K562 (cell line): ENCODE data around the gene RERE. TPM values are rescaled to one million over a fixed set of nuclear protein-coding genes. Genes with fewer than 3 reads are reported as not detected.

Experiments
- MTF1 ChIP-seq: fragments of 250-450 bp; sonication (Bioruptor Pico); IDR thresholded peaks from 2 replicates; pipeline ENCODE4 v1.9.0; 2021; ENCODE audit warnings: moderate library complexity, mild to moderate bottlenecking, inconsistent platforms, borderline replicate concordance
- NFRKB ChIP-seq: fragments of 450-650 bp; IDR thresholded peaks from 2 replicates; pipeline ENCODE4 v1.6.1; 2016; ENCODE audit warnings: low read depth
- SUPT5H ChIP-seq: fragments of 450-650 bp; IDR thresholded peaks from 2 replicates; pipeline ENCODE4 v1.6.1; 2016
- polyA plus RNA-seq, 8 experiments: library from polyadenylated mRNA; depleted of rRNA in 4 of 8; stranded (reverse) in 5 of 8; unstranded in 3 of 8; fragments of >200 nt; fragmentation: Nextera tagmentation in 2 of 8; fragmentation: Illumina TruSeq in 1 of 8; extraction: Ambion mirVana in 2 of 8; extraction: Trizol in 1 of 8; gene quantifications; 2 replicates each; pipeline versions ENCODE4 v1.2.1 to v1.2.3, GENCODE V29; 2011 to 2014; ENCODE audit warnings: inconsistent platforms in 1 of 8, missing spikeins in 1 of 8
- total RNA-seq, 7 experiments: library from RNA; depleted of rRNA in 6 of 7; stranded (reverse); fragments of >200 nt in 6 of 7; fragmentation: Illumina TruSeq in 2 of 7; extraction: Trizol in 2 of 7; gene quantifications; 2 replicates each; pipeline versions ENCODE4 v1.2.1 to v1.2.3, GENCODE V29; 2011 to 2021; ENCODE audit warnings: low replicate concordance in 1 of 7
- TF ChIP-seq, protein P1 (sequence below): fragments of 200-600 bp; sonication (generic); IDR thresholded peaks from one replicate; pipeline ENCODE4 v1.6.1; 2012; ENCODE audit warnings: mild to moderate bottlenecking, low read depth, low read length, inconsistent platforms

RERE gene
- total and polyA plus RNA-seq, 9 of the 15 experiments (the other 6 are each of a cell fraction or from before 2014, with no cell fraction given) = 3.0 to 51.5 (median 13.4) TPM

DNA sequence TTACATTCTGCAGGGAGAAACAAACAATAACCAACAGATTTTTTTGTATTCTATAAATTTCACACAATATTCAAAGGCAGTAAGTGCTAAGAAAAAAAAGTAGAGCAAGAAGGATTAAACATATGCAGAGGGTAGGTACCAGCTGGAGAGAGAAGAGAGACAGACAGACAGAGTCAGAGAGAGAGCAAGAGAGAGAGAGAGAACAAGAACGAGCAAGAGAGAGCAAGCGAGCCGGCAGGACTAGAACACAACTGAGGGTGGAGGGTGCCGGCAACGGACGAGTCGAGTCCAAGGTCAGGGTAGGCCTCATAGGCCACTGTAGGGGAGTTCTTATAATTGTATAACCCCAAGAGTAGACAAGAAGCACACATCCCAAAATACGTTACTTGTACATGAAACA is 97.1 kb downstream of the RERE start (continued):
- TF ChIP-seq, protein P1, sequence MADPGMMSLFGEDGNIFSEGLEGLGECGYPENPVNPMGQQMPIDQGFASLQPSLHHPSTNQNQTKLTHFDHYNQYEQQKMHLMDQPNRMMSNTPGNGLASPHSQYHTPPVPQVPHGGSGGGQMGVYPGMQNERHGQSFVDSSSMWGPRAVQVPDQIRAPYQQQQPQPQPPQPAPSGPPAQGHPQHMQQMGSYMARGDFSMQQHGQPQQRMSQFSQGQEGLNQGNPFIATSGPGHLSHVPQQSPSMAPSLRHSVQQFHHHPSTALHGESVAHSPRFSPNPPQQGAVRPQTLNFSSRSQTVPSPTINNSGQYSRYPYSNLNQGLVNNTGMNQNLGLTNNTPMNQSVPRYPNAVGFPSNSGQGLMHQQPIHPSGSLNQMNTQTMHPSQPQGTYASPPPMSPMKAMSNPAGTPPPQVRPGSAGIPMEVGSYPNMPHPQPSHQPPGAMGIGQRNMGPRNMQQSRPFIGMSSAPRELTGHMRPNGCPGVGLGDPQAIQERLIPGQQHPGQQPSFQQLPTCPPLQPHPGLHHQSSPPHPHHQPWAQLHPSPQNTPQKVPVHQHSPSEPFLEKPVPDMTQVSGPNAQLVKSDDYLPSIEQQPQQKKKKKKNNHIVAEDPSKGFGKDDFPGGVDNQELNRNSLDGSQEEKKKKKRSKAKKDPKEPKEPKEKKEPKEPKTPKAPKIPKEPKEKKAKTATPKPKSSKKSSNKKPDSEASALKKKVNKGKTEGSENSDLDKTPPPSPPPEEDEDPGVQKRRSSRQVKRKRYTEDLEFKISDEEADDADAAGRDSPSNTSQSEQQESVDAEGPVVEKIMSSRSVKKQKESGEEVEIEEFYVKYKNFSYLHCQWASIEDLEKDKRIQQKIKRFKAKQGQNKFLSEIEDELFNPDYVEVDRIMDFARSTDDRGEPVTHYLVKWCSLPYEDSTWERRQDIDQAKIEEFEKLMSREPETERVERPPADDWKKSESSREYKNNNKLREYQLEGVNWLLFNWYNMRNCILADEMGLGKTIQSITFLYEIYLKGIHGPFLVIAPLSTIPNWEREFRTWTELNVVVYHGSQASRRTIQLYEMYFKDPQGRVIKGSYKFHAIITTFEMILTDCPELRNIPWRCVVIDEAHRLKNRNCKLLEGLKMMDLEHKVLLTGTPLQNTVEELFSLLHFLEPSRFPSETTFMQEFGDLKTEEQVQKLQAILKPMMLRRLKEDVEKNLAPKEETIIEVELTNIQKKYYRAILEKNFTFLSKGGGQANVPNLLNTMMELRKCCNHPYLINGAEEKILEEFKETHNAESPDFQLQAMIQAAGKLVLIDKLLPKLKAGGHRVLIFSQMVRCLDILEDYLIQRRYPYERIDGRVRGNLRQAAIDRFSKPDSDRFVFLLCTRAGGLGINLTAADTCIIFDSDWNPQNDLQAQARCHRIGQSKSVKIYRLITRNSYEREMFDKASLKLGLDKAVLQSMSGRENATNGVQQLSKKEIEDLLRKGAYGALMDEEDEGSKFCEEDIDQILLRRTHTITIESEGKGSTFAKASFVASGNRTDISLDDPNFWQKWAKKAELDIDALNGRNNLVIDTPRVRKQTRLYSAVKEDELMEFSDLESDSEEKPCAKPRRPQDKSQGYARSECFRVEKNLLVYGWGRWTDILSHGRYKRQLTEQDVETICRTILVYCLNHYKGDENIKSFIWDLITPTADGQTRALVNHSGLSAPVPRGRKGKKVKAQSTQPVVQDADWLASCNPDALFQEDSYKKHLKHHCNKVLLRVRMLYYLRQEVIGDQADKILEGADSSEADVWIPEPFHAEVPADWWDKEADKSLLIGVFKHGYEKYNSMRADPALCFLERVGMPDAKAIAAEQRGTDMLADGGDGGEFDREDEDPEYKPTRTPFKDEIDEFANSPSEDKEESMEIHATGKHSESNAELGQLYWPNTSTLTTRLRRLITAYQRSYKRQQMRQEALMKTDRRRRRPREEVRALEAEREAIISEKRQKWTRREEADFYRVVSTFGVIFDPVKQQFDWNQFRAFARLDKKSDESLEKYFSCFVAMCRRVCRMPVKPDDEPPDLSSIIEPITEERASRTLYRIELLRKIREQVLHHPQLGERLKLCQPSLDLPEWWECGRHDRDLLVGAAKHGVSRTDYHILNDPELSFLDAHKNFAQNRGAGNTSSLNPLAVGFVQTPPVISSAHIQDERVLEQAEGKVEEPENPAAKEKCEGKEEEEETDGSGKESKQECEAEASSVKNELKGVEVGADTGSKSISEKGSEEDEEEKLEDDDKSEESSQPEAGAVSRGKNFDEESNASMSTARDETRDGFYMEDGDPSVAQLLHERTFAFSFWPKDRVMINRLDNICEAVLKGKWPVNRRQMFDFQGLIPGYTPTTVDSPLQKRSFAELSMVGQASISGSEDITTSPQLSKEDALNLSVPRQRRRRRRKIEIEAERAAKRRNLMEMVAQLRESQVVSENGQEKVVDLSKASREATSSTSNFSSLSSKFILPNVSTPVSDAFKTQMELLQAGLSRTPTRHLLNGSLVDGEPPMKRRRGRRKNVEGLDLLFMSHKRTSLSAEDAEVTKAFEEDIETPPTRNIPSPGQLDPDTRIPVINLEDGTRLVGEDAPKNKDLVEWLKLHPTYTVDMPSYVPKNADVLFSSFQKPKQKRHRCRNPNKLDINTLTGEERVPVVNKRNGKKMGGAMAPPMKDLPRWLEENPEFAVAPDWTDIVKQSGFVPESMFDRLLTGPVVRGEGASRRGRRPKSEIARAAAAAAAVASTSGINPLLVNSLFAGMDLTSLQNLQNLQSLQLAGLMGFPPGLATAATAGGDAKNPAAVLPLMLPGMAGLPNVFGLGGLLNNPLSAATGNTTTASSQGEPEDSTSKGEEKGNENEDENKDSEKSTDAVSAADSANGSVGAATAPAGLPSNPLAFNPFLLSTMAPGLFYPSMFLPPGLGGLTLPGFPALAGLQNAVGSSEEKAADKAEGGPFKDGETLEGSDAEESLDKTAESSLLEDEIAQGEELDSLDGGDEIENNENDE = no peak
- TF ChIP-seq NFRKB = no peak
- TF ChIP-seq SUPT5H = no peak
- TF ChIP-seq MTF1 = no peak
